ENCODE results near the gene MMS19. TPM values are rescaled to one million over a fixed set of nuclear protein-coding genes. Genes with fewer than 3 reads are reported as not detected.

Gene MMS19
- total RNA-seq, 3 donors from 2014 or later, result 45.7 to 48.5 (median 47.0) TPM

- Histone ChIP-seq H3K36me3 (ENCODE audit: low read depth) (peaks cover 5% of the 10 kb centered on the region), H3K4me1 (ENCODE audit: low read depth) (no peaks in the 10 kb centered on the region), H3K9me3 (no peaks in the 10 kb centered on the region), H3K4me3 (no peak overlapping the region)
- no peak for DNase-seq
- ATAC-seq, result no peak
- intact Hi-C loops (cut with DNase I, micrococcal nuclease), result no loop called here
- no peak for TF ChIP-seq CTCF (IDR thresholded peaks at IDR 0.05)
Measured at GRCh38 chr10:97456686-97457065, 41.5 kb downstream of the MMS19 start.

GRCh38 chr10:97456034-97456685 is 42.1 kb downstream of the MMS19 start:
- H3K4me1 ChIP-seq (ENCODE audit: low read depth), result no peaks in the 10 kb centered on the region
- DNase-seq (no peak), ATAC-seq (no peak)
- peaks cover 5% of the 10 kb centered on the region for H3K36me3 ChIP-seq (ENCODE audit: low read depth)
- no peak for TF ChIP-seq CTCF (IDR thresholded peaks at IDR 0.05)
- intact Hi-C loops (cut with DNase I, micrococcal nuclease), result no loop called here
- H3K9me3 ChIP-seq, result no peaks in the 10 kb centered on the region
- H3K4me3 ChIP-seq, result no peak overlapping the region

- intact Hi-C loops (cut with DNase I, micrococcal nuclease), result no loop called here
- no peak for ATAC-seq
- peak in 1 of 3 donors; percentile 27 for DNase-seq
- no peak for TF ChIP-seq CTCF (IDR thresholded peaks at IDR 0.05)
- Histone ChIP-seq H3K9me3 (no peaks in the 10 kb centered on the region), H3K4me3 (no peak overlapping the region), H3K4me1 (ENCODE audit: low read depth) (no peaks in the 10 kb centered on the region), H3K36me3 (ENCODE audit: low read depth) (peaks cover 5% of the 10 kb centered on the region)
Measured at GRCh38 chr10:97454330-97455036, 43.7 kb downstream of the MMS19 start.

GRCh38 chr10:97452352-97452751 is 45.9 kb downstream of the MMS19 start:
- ATAC-seq, result no peak
- no peak overlapping the region for H3K4me3 ChIP-seq
- no peak for DNase-seq
- no peaks in the 10 kb centered on the region for H3K9me3 ChIP-seq
- H3K4me1 ChIP-seq (ENCODE audit: low read depth), result peaks cover 4% of the 10 kb centered on the region
- TF ChIP-seq CTCF (IDR thresholded peaks at IDR 0.05), result no peak
- intact Hi-C loops (cut with DNase I, micrococcal nuclease), result no loop called here
- H3K36me3 ChIP-seq (ENCODE audit: low read depth), result no peaks in the 10 kb centered on the region

GRCh38 chr10:97451605-97452004 is 46.6 kb downstream of the MMS19 start:
- Histone ChIP-seq H3K4me1 (ENCODE audit: low read depth) (peaks cover 11% of the 10 kb centered on the region), H3K4me3 (no peak overlapping the region), H3K9me3 (no peaks in the 10 kb centered on the region), H3K36me3 (ENCODE audit: low read depth) (no peaks in the 10 kb centered on the region)
- no peak for DNase-seq
- TF ChIP-seq CTCF (IDR thresholded peaks at IDR 0.05), result no peak
- ATAC-seq, result no peak
- intact Hi-C loops (cut with DNase I, micrococcal nuclease), result no loop called here

All from mucosa of descending colon (tissue), 3 donors.